Measurements from ENCODE around the gene MSRB3.

GRCh38 chr12:65414526-65414925 is 136.0 kb downstream of the MSRB3 start:
- TF ChIP-seq CTCF (IDR thresholded peaks at IDR 0.05 in 8 of 11, conservative IDR thresholded peaks at IDR 0.05 in 3 of 11) (no peak), POLR2AphosphoS5 (IDR thresholded peaks at IDR 0.05) (no peak), POLR2A (IDR thresholded peaks at IDR 0.05) (no peak)
